Left lung (tissue), 10 donors: Measurements from ENCODE around the gene GNPDA2. TPM values are rescaled to one million over a fixed set of nuclear protein-coding genes. Genes with fewer than 3 reads are reported as not detected.

ENCODE experiments used
- ATAC-seq: fragments of 200-7000 bp; cut with Tn5 transposase; one replicate; pipeline ENCODE4 v1.9.1; 2020; ENCODE audit warnings: moderate library complexity
- DNase-seq, 4 donors: peaks; one replicate each; pipeline ENCODE4 v3.0.0-alpha.2; 2013 to 2020
- H3K27ac ChIP-seq, 2 donors: fragments of 200-600 bp; sonication (generic) in 1 of 2; one replicate each; pipeline versions ENCODE4 v1.5.0 to v1.8.0; 2020 to 2021
- H3K27me3 ChIP-seq, 2 donors: fragments of 200-600 bp; sonication (generic) in 1 of 2; one replicate each; pipeline versions ENCODE4 v1.5.0 to v1.8.0; 2020 to 2021
- H3K36me3 ChIP-seq, 2 donors: fragments of 200-600 bp; sonication (generic) in 1 of 2; one replicate each; pipeline versions ENCODE4 v1.5.0 to v1.8.0; 2020 to 2021
- H3K4me1 ChIP-seq, 2 donors: fragments of 200-600 bp; one replicate each; pipeline ENCODE4 v1.8.0; 2021
- H3K4me3 ChIP-seq, 2 donors: fragments of 200-600 bp; sonication (generic) in 1 of 2; one replicate each; pipeline versions ENCODE4 v1.5.0 to v1.8.0; 2020 to 2021; ENCODE audit warnings: mild to moderate bottlenecking in 1 of 2
- H3K9me3 ChIP-seq, 2 donors: fragments of 200-600 bp; sonication (generic) in 1 of 2; one replicate each; pipeline versions ENCODE4 v1.5.0 to v1.8.0; 2020 to 2021
- intact Hi-C, 2 donors: fragments of 100-400 bp; cut with DNase I; formaldehyde crosslinking; loops; one replicate each; pipeline versions ENCODE4 v1.11.2 to v1.14.2; 2022
- polyA plus RNA-seq, 6 donors: library from polyadenylated mRNA; unstranded; fragments of 120-200 nt; gene quantifications; one replicate each; pipeline ENCODE4 v1.2.1, GENCODE V29; 2013; ENCODE audit not compliant: insufficient read length in 6 of 6
- total RNA-seq, 2 donors: library from RNA; stranded (reverse); fragmentation: NEBNext Ultra II Directional; extraction: Animal tissue kit (Norgen Biotek cat#: 25700); gene quantifications; one replicate each; pipeline ENCODE4 v1.2.1, GENCODE V29; 2021
- TF ChIP-seq, protein P1 (sequence below), 2 donors: fragments of 200-600 bp; sonication (generic) in 1 of 2; IDR thresholded peaks; one replicate each; pipeline versions ENCODE4 v1.5.0 to v1.8.0; 2021; ENCODE audit warnings: antibody characterized with exemption in 2 of 2
- donor health status: DM: no; HTN: yes; CAD: no.
- donor health status: DM: no; HTN: no; CAD: no.

GNPDA2 gene
- total and polyA plus RNA-seq, 8 donors, result 12.1 to 34.9 (median 28.7) TPM

DNA sequence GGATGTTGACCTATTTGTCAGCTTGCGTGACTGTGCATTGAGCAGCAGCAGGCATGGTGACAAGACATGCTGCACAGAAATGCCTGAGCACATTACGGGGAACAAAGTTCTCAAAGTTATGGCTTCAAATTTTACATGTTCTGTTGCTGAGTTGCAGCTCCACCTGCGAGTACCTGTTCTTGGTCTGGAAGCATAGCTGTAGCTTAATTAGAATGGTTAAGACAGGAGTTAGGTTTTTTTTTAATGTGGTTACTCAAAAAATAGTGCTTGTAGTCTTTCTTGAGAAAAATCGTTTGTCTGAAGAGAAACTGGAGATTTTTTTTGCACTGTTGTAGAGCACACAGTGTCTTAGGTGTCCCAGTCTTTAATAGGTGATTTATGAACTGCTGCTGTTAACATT is 38.8 kb upstream of the GNPDA2 start:
- peak; percentile 46 for ATAC-seq
- TF ChIP-seq, protein P1, sequence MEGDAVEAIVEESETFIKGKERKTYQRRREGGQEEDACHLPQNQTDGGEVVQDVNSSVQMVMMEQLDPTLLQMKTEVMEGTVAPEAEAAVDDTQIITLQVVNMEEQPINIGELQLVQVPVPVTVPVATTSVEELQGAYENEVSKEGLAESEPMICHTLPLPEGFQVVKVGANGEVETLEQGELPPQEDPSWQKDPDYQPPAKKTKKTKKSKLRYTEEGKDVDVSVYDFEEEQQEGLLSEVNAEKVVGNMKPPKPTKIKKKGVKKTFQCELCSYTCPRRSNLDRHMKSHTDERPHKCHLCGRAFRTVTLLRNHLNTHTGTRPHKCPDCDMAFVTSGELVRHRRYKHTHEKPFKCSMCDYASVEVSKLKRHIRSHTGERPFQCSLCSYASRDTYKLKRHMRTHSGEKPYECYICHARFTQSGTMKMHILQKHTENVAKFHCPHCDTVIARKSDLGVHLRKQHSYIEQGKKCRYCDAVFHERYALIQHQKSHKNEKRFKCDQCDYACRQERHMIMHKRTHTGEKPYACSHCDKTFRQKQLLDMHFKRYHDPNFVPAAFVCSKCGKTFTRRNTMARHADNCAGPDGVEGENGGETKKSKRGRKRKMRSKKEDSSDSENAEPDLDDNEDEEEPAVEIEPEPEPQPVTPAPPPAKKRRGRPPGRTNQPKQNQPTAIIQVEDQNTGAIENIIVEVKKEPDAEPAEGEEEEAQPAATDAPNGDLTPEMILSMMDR (IDR thresholded peaks at IDR 0.05), result no peak
- Histone ChIP-seq H3K27ac (no peak overlapping the region), H3K9me3 (no peaks in the 10 kb centered on the region), H3K36me3 (no peaks in the 10 kb centered on the region), H3K4me1 (no peaks in the 10 kb centered on the region), H3K4me3 (no peak overlapping the region), H3K27me3 (peaks cover 0 to 6% of the 10 kb centered on the region in 2 donors)
- DNase-seq, result no peak
- intact Hi-C loops, result no loop called here

DNA sequence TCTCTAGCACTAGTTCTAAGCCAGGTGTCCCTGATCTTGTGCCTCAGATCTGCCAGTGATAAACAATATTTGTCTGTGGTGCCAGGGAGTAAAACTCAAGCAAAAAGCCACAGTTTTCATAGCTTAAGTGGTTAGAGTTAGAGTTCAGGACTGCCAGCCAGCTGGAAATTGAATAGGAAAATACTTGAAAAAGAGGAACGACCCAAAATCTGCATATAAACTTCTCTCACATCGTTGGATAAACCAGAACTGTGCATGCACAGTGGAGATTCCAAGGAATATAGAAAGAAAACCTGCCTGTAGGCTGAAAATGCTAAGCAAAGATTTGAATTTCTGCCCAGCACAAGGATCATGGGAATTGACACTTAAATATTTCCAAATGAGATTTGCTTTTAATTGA is 35.0 kb upstream of the GNPDA2 start:
- no peak overlapping the region for H3K4me3 ChIP-seq
- ATAC-seq, result no peak
- H3K9me3 ChIP-seq, result no peaks in the 10 kb centered on the region
- peaks cover 0 to 6% of the 10 kb centered on the region in 2 donors for H3K27me3 ChIP-seq
- intact Hi-C loops, result no loop called here
- TF ChIP-seq, protein P1 (IDR thresholded peaks at IDR 0.05), result no peak
- no peaks in the 10 kb centered on the region for H3K36me3 ChIP-seq
- no peaks in the 10 kb centered on the region for H3K4me1 ChIP-seq
- DNase-seq, result no peak
- H3K27ac ChIP-seq, result no peak overlapping the region

DNA sequence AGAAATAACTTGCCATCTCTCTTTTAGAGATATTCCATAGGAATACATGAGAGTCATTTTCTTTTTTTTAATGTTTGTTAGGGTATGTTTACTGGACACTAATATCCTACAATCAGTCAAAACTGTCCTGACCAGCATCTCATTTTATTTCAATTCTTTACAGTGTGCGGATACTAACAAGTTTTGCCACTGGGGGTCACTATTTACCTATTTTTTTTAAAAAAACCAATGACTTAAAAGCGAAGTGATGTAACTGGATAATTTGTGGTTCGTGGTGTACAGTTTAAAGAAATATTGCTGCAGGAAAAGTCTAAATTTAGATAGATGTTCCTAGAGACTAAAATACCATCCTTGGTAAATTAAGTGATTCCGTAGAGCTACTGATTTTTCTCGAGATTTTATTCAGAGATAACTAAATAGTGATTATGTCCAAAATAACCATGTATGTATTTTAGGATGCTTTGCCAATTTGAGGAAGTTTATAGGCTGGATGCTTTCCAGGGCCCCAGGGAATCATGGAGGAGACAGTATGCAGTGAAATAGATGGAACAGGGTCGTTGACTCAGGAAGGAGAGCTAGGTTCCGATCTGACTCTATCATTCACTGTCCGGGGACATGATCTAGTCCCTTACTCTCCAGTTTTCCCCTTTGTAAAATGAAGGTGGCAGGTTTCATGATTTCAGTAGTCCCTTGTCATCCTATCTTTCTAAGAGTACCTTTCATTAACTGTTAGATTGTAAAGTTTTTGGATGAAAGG is 34.0 kb upstream of the GNPDA2 start:
- intact Hi-C loops, result no loop called here
- Histone ChIP-seq H3K36me3 (no peaks in the 10 kb centered on the region), H3K4me1 (no peaks in the 10 kb centered on the region), H3K27ac (no peak overlapping the region), H3K9me3 (no peaks in the 10 kb centered on the region), H3K27me3 (peaks cover 0 to 6% of the 10 kb centered on the region in 2 donors), H3K4me3 (no peak overlapping the region)
- DNase-seq (peak in 2 of 4 donors; percentile 18 to 51), ATAC-seq (peak; percentile 69)
- TF ChIP-seq, protein P1 (IDR thresholded peaks at IDR 0.05), result peak; percentile 17 to 33

DNA sequence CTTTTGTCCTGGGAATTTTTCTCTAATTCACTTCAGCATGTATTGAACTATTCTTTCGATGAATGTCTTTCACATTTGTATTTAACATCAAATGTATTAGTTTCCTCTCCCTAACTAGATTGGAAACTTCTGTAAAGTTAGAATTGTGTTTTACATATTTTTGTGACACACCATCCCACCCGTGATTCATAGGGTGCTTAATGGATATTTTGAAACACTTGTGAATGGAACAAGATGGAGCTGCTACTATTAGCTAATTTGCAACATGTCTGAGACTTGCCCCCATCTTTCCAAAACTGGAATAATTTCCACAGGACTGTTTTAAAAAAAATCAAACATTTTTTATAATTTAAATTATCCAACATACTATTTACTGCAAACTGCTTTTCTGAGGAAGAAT is 30.2 kb upstream of the GNPDA2 start:
- TF ChIP-seq, protein P1 (IDR thresholded peaks at IDR 0.05), result no peak
- Histone ChIP-seq H3K27me3 (no peaks in the 10 kb centered on the region), H3K9me3 (no peaks in the 10 kb centered on the region), H3K36me3 (no peaks in the 10 kb centered on the region), H3K4me1 (no peaks in the 10 kb centered on the region), H3K4me3 (no peak overlapping the region), H3K27ac (no peak overlapping the region)
- DNase-seq, result no peak
- no peak for ATAC-seq
- intact Hi-C loops, result no loop called here

DNA sequence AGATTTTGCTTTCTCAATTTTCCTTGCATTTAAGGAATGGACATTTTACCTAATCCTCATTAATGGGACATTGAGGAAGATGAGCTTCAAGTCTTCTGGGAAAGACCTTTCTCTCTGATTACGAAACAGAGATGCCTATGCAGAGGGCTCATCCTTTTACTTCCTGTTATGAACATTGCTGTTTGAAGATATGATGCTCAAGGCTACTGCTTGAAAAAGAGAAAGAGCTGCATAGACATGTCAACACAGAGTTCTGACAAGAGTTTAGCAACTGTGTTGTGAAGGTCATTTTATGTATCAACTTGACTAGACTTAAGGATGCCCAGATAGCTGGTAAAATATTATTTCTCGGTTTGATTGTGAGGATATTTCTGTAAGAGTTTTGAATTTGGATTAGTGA is 13.8 kb upstream of the GNPDA2 start:
- DNase-seq (no peak), ATAC-seq (no peak)
- Histone ChIP-seq H3K36me3 (no peaks in the 10 kb centered on the region), H3K27ac (no peak overlapping the region), H3K4me1 (no peaks in the 10 kb centered on the region), H3K4me3 (no peak overlapping the region), H3K27me3 (no peaks in the 10 kb centered on the region), H3K9me3 (no peaks in the 10 kb centered on the region)
- TF ChIP-seq, protein P1 (IDR thresholded peaks at IDR 0.05), result no peak
- intact Hi-C loops, result no loop called here
